GM12872 (cell line): ENCODE measurements around the gene NT5C2.

ENCODE experiments used
- CTCF ChIP-seq: IDR thresholded peaks from 3 replicates; pipeline ENCODE4 v1.5.1; 2011; ENCODE audit warnings: low read depth, mild to moderate bottlenecking, low read length, moderate library complexity; ENCODE audit not compliant: insufficient read depth

The NT5C2 gene

GRCh38 chr10:103231047-103231551 lies 38.0 kb upstream of the NT5C2 start:
- no peak for TF ChIP-seq CTCF

- TF ChIP-seq CTCF: no peak
Measured at GRCh38 chr10:103227416-103227815, 34.3 kb upstream of the NT5C2 start.

GRCh38 chr10:103225939-103226338 lies 32.9 kb upstream of the NT5C2 start:
- TF ChIP-seq CTCF: no peak

GRCh38 chr10:103224133-103224532 lies 31.1 kb upstream of the NT5C2 start:
- no peak for TF ChIP-seq CTCF

GRCh38 chr10:103215601-103216000 lies 22.5 kb upstream of the NT5C2 start:
- TF ChIP-seq CTCF: no peak

- TF ChIP-seq CTCF: no peak
Measured at GRCh38 chr10:103207141-103207540, 14.1 kb upstream of the NT5C2 start.

GRCh38 chr10:103204353-103205255 lies 11.5 kb upstream of the NT5C2 start:
- no peak for TF ChIP-seq CTCF
